Stimulated activated CD4-positive, alpha-beta T cell treated with anti-CD3 and anti-CD28 coated beads, Interleukin-4, amount 100 ng/mL, for 24 hours (primary cell): Measurements from ENCODE around the gene SAYSD1.
A peak's percentile ranks its signal among the peaks of the same experiment; 100 is the strongest.
"Not testable (repeated sequence)": the region's sequence is repeated elsewhere in the genome, so short reads cannot be mapped to it uniquely, and the experiment has no call there.

Experiments used
- DNase-seq: peaks from one replicate; pipeline ENCODE4 v3.0.0-alpha.2; 2020

The SAYSD1 gene, protein sequence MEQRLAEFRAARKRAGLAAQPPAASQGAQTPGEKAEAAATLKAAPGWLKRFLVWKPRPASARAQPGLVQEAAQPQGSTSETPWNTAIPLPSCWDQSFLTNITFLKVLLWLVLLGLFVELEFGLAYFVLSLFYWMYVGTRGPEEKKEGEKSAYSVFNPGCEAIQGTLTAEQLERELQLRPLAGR

DNA sequence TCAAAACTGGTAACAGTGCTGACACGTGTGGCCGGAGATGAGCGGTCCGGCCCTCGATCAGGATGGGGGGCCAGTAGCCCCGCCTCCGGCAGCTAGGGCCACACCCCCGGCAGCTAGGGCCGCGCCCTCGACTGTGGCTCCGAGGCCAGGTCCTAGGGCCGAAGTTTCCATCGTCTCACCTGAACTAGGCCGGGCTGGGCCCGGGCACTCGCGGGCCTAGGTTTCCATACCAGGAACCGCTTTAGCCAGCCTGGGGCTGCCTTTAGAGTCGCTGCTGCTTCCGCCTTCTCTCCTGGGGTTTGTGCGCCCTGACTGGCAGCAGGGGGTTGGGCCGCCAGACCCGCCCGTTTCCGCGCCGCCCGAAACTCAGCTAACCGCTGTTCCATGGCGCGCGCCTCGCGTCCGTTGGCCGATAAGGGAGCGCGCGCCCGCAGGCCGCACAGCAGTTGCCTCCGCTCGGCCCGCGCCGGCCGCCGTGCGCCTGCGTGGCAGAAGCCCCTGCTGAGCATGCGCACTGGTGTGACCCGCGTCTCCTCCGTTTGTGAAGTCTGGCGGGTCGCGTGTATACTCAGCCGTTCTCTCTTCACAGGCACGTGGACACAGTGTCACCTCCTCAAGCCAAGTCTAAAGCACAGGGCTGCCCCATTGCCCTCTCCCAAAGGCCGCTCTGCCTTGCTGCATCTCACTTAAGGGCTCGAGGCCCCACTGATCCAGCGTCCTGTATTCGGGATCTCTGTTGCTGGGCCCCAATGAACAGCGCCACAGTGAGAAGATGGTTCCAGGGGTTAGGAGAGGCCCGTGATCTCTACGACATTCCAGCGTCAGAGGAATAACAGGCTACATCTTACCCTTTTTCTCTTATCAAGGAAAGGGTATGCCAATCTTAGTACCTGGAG lies at the start of gene SAYSD1:
Gene SAYSD1 (minus strand): TSS at position 483 of the 896 bp plus-strand sequence. CDS start 97 bp downstream, at position 386.
- peak; percentile 93 for DNase-seq

DNA sequence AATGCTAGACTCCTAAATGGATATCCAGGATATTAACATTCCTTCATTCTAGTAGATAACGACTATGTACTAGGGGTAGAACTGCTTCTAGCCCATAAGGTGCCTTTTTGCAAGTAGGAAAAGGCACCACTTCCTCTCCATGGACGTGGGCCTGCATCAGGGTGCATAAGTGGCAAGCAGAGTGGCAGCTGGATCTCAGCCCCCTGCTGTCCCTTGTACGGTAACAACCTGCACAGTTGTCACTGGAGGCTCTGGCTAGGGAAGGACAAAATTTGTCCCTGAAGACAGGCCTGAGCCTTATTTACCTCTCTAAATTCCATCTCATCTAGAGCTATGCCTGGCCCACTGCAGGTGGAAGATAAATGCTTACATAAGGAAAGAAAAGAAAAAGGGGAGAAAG lies 42.5 kb upstream of the SAYSD1 start:
- no peak for DNase-seq

DNA sequence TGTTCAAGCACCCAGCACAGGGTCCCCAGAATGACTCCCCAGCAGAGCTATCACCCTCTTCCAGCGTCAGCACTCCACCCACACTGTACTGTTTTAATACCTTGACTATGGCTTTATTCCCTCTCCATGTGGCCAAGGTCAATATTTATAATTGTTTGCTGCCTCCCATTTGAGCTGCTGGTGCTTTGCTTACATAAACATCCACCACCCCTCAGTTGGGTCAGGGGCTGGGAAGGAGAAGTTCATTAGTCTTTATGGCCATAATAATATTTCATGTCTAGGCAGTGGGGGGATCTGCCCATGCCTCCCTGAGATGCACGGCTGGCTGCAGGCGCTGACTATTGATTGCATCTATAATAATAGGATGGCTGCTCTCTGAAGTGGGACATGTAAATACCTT lies 41.8 kb upstream of the SAYSD1 start:
- no peak for DNase-seq

DNA sequence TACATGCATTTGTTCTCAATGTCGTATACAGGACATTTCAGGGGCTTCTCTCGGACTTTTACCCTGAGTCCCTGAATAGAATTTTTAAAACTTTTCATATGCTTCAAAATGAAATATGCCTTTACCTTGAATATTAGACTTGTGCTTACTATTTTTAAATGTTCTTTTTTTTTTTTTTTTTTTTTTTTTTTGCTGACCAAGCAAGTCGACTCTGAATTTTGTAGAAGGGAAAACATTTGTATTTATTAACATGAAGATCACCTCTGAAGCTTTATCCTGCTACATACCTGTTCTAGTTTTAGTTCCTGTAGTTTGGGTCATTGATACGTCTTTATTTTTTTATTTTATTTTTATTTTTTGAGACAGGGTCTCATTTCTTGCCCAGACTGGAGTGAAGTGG lies 39.7 kb upstream of the SAYSD1 start:
- no peak for DNase-seq

DNA sequence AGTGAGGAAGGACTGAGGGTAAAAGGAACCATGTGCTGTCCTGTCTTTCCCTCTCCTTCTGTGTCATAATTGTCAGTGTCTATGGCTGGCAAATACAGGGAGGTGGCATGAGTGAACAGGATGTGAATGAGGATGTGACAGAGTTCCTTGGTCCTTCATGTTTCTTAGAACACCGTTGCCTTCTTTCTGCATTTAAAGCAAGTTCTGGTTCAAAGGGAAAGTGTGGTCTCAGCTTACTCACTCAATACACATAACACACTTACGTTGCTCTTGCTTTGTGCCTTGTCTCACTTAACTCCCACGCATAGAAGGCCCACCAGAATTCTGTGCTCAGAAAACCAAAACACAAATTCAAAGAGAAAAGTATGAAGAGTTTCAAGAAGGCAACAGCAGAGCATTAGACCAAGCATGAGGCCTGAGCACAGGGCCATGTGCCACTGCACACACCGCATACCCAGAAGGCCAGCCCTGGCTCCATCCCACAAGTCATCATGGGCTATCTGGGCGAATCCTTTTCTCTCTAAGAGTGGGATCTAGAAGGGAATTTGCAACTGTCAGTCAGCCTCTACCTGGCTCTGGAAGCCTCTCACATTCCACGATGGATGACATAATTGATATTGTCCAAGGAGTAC lies 38.9 kb upstream of the SAYSD1 start:
- DNase-seq, result peak; percentile 35

DNA sequence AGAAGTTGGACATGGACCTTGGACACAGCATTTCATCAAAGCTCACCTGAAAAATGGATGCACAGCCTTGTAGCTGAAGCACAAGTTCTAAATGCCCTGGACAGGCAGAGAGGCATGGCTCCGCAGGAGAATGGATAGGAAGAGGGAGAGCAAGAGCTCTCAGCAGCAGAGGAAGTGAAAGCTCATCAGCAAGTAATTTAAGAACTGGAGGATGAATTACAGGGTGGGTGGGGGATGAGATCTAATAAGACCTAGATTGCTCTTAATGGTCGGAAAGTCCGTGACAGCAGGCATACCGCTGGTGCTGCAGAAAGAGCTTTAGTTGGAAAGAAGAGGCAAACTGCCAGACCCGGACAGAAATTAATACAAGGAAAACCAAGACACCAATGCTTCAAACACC lies 37.3 kb upstream of the SAYSD1 start:
- DNase-seq, result no peak

DNA sequence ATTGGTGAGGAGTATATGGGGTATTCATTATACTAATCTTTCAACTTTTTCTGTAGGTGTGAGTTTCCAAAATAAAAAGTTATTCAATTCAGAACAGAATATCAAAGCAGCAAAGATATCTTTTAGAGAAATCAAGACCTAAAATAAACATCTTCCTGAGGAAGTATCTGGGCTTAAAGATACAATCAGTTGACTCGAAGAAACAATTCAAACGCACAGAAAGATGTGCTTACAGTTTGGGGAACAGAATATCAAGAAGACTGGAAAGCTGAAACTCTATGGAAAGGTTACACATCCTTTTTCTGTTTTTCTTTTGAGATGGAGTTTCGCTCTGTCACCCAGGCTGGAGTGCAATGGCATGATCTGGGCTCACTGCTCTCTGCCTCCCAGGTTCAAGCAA lies 36.2 kb upstream of the SAYSD1 start:
- no peak for DNase-seq

DNA sequence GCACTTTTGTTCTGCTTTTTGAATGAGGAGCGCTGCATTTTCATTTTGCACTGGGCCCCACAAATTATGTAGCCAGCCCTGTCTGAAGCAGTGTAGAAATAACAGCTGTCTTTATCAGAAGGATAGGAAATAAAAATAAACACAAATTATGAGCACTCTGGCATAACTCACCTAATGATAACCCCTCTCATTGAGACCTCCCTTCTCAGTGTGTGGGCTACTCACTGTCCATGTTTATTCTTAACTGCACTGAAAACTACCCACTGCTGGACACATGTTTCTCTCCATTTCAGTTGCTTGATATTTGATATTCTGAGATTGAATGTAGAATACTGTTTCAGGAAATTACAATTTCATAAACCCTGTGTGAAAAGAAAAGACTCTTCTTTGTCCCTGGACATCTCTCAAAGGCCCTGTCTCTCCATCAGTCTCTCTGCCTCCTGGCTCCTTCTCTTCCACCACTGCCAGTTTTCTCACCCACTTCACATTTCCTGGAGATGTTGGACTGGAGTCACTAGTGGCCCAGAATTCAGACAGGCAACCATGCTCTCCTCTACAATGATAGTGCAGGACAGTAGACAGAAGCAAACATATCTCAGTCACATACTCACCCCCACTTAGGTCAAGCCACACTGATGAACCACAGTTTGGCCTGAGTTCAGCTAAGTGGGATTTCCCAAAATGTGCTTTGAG lies 29.6 kb upstream of the SAYSD1 start:
- no peak for DNase-seq

DNA sequence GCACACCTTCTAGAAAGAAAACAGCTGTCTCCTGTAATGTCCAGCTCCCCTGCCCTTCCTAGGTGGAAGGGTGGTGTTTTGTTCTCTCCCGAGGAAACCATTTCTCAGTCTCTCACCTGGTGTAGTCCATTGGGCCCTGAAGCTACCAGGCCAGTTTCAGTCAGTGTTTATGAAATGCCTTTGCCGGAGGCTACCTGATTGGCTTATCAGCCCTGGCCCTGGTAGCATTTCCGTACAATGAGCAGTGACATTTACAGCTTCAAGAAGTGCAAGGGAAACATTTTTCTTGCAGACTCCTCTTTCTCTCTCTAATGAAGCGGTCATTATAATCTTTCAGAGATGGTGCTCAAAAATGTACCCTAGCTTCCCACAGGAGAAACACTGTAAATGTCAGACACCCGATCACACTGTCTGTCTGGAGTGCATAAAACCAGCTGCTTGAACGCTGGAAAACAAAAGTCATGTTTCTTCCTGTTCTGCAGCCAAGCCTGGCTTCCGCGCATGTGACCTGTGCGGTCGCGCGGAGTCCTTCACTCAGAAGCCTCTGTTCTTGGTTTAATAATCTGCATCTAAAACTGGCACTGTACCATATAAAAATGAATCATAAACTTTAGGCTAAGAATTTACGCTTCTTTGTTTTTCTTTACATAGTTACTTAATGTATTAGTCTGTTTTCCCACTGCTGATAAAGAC lies 28.4 kb upstream of the SAYSD1 start:
- DNase-seq, result peak; percentile 30

DNA sequence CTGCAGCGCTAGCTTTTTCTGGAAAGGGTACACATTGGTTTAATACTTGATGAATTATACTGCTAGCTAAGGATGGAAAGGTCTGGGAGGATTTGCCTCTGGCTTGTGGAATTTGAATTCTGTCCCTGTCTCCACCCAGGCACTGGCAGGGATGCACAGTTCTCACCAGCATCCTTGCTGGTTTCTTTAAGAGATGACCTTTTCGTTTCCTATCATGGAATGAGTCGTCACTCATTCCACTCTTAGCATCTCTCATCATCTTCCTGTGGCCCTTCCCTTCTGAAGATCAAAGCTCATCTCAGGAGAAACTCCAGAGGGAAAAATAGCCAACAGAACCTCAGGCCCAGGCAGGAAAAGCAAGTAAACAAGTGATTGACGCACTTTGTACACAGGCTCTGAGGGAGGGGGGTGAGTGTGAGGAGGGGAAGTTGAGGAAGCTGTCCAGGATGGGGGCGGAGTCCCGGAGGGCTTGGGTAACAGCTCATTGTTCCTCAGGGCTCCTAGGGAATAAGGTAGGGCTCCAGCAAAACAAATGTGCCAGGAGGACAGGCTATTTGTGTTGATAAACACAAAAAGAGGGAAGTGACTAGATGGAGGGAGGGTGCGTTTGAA lies 25.7 kb upstream of the SAYSD1 start:
- DNase-seq, result no peak

DNA sequence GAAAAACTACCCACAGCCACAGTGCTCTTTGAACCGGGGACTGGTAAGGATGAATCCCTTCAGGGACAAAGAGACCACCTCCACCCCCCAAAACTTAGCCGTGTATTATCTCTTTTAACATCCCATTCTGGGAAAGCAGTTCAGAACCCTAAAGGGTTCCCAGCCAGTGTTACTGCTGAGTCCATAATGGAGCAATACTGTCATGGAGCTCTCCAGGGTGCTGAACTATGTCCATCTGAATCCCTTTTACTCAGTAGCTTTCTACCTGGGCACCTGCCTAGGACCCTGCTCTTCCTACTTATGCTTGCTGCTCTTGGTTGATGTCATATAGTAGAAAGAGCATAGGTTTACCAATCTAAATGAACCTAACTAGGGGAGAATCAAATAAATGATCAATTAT lies 22.3 kb upstream of the SAYSD1 start:
- peak; percentile 39 for DNase-seq

DNA sequence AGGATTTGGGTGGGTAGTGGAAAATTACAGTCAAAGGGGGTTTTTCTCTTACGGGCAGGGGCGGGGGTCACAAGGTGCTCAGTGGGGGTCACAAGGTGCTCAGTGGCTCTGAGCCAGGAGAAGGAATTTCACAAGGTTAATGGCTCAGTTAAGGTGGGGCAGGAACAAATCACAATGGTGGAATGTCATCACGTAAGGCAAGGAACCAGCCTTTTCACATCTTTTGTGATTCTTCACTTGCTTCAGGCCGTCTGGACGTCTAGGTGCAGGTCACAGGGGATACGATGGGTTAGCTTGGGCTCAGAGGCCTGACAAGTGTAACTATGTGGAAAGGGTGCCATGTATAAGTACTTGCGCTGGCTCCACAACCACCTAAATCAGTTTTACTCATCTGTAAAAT lies 21.2 kb upstream of the SAYSD1 start:
- DNase-seq, result not testable (repeated sequence)

DNA sequence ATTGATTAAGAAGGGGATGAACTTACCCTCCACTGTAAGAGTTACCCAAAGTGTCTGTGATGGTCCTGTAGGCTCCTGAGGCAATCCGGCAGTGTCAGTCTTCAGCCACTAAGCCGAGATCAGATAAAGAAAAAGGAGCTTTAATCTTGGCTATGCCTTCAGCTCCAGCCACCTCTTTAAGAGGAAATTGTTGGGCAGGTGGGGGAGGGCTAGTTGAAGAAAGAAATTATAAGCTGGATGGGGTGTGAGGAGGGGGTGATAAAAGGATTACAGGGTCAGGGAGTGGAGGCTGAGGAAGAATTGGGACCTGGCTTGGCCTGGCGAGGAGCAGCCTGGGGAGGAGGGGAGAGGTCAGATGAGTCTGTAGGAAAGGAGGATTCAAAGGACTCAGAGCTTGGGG lies 19.8 kb upstream of the SAYSD1 start:
- not testable (repeated sequence) for DNase-seq

DNA sequence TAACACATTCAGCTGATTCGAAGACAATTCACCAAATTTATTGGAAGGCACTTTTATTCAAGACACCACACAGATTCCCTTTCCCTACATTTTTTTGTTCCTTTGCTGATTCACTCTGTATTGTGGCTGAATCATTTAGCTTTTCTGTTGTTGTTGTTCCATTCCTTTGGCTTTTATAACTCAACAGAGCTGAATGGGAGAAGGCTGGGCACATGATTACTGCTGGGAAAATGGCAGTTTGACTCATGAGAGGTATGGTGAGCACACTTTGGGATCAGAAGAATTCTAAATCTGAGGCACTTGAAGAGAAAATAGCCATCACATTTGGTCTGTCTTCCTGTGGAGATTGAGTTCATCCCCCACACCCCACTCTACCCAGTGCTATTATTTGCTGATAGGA lies 15.7 kb upstream of the SAYSD1 start:
- DNase-seq, result no peak

DNA sequence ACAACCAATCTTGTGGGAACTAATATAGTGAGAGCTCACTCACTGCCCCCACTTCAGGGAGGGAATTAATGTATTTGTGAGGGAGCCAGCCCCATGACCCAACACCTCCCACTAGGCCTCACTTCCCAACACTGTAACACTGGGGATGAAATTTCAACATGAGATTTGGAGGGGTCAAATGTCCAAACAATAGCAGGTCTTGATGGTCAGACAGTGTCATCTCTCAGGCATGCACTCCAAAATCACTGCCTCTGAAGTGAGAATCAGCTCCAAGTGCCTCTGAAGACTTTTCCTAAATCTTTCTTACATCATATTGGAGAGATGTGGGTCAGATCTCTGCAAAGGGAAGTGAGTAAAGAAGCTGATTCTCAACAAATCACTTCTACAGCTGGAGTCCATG lies 13.8 kb upstream of the SAYSD1 start:
- no peak for DNase-seq

DNA sequence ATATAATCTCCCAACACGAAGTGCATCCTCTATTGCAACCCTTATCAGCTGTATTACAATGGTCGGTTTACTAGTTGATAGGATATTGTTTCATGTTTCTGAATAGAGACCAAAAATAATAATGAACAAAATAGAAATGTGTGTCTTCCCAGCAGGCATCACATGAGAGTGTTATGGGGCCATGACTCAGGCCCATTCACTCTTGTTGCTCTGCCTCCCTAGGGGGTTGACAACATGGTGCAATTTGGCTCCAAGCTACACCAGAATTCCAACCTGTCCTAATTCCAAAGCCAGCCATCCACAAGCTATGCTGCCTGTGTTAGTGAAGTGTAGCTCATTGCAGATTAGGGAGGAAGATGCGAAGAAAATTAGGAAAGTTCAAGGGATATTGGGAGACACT lies 13.1 kb upstream of the SAYSD1 start:
- DNase-seq, result no peak

DNA sequence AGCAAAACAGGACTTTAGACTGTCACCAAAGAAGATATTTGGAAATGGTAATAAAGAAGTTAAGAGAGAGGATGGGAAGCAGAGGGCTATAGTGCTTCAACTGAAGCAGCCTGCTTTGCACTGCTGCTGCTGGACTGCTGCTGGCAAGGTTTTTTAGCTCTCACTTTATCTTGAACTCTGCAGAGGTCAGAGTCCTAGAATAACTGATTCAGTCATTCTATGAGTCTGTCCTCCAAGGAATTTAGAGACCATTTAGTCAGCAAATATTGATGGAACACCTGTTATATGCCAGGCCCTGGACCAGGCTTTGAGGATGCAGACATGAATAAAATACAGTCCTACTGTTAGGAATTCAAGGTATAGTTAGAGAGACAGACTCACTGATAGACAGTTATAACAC lies 9.1 kb upstream of the SAYSD1 start:
- DNase-seq, result no peak

DNA sequence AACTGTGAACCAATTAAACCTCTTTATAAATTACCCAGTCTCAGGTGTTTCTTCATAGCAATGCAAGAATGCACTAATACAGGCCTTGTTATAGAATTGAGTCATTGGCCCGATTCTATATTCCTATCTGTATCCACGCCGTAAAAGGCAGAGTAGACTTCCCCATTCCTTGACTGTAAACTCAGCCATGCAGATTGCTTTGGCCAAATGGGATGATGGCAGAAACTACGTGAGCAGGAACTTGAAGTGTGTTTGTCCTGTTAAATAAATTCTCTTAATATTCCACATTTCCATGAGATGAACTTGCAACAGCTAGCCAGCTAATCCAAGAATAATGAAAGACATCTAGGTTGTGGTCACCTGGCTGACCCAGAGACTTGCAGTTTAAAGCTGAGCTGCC lies 3.9 kb upstream of the SAYSD1 start:
- no peak for DNase-seq

DNA sequence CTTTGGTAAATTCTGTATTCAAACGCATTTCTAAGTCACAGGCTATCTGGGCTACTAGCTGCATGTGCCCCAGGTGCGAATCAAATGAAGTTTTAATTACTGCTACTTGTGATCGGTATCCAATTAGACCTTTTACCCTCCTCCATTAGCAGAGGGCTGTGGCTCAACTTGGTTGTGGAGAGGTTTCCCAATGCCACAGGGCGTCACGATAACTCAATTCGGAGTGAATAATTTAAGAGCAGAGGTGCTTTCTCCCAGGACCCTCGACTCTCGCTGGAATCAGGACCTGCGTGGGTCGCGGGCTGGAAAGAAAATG lies 640 bp downstream of the SAYSD1 start:
- DNase-seq, result no peak

DNA sequence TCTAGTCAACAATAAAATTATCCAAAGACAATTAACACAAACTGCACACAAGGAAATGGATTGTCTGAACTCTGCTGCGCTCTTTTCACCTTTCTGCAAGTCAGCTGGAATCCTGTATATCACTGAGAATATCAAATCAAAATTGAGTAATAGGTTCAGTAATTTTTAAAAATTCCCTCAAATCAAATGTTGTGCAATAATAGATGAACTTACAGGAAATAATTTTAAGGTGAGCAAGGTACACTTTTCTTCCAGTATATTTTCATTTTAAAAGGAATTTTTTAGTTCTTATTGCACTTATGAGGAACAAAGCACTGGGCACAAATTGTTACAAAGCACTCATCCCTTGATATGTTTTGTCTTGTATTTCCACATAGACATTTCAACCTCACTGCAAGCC lies 1.2 kb downstream of the SAYSD1 start:
- DNase-seq, result no peak

DNA sequence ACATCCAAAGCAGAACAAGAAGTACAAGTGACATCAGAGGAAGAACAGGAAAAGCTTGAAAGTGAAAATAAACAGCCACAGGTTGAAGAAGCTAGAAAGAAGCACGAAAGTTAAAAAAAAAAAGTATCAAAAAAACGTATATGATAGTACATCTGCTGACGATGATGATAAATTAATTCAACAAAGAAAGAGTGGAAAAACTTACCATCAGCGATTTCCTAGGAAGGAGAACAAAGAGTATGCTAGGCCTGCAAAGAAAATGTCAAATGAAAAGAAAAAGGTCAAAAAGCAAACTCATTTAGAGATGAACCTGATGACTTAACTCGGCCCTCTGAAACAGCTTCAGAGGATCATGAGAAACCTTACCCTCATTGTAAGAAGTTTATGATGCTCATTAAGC lies 3.7 kb downstream of the SAYSD1 start:
- DNase-seq, result no peak

DNA sequence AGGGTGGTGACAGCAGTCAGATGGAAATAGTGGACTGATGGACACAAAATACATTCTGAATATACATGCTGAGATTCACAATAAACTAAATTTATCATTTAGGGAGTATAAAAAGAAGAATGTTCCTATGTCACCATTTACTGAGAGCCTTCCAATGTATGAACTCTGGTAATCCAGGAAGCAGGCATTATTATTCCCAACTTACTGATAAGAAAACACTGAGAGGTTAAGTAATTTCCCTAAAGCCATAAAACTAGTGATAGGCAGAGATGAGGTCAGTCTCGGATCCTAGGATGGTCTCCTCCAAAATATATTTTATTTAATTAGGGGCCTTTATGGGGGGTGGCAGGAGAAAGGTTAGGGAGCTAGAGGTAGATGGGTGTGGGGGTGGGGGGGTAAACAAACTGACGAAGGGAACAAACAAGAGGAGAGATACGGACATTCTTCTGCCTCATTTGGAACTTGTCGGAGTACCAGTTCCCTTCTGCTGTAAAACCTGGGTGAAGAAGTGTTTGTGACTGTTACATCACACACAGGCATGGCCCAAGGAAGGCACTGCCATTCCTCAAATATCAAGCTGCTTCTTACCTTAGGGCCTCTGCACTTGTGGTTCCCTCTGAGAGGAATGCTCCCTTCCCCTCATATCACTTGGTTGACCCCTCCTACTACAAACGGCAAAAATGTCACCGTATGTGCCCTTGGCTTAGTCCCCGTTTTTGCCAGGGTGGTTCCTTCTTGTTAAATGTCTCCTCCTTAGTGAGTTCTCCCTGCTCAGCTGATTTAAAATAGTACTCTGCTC lies 6.7 kb downstream of the SAYSD1 start:
- DNase-seq, result no peak
